Muscle layer of duodenum (tissue), 2 donors: ENCODE results near the gene CRELD2.
A peak's percentile ranks its signal among the peaks of the same experiment; 100 is the strongest.

Experiments
- H3K27ac ChIP-seq: one replicate; pipeline ENCODE4 v1.7.0; 2013; ENCODE audit warnings: mild to moderate bottlenecking, low read length
- H3K27me3 ChIP-seq: one replicate; pipeline ENCODE4 v1.7.0; 2013; ENCODE audit warnings: low read depth, mild to moderate bottlenecking, control low read depth, low read length
- H3K36me3 ChIP-seq, 2 donors: one replicate each; pipeline ENCODE4 v1.7.0; 2013; ENCODE audit warnings: low read length in 2 of 2, control low read depth in 1 of 2, mild to moderate bottlenecking in 1 of 2; ENCODE audit not compliant: insufficient read depth in 2 of 2, control insufficient read depth in 1 of 2
- H3K4me1 ChIP-seq, 2 donors: one replicate each; pipeline ENCODE4 v1.7.0; 2013; ENCODE audit warnings: low read length in 2 of 2, mild to moderate bottlenecking in 2 of 2, control low read depth in 1 of 2, moderate library complexity in 1 of 2; ENCODE audit not compliant: insufficient read depth in 2 of 2, control insufficient read depth in 1 of 2
- H3K4me3 ChIP-seq, 2 donors: one replicate each; pipeline ENCODE4 v1.7.0; 2013; ENCODE audit warnings: low read length in 2 of 2, low read depth in 1 of 2, mild to moderate bottlenecking in 1 of 2
- H3K9me3 ChIP-seq, 2 donors: one replicate each; pipeline ENCODE4 v1.7.0; 2013; ENCODE audit warnings: low read length in 2 of 2, control low read depth in 1 of 2, mild to moderate bottlenecking in 1 of 2; ENCODE audit not compliant: control insufficient read depth in 1 of 2
- donor health status: healthy.

Gene CRELD2

DNA sequence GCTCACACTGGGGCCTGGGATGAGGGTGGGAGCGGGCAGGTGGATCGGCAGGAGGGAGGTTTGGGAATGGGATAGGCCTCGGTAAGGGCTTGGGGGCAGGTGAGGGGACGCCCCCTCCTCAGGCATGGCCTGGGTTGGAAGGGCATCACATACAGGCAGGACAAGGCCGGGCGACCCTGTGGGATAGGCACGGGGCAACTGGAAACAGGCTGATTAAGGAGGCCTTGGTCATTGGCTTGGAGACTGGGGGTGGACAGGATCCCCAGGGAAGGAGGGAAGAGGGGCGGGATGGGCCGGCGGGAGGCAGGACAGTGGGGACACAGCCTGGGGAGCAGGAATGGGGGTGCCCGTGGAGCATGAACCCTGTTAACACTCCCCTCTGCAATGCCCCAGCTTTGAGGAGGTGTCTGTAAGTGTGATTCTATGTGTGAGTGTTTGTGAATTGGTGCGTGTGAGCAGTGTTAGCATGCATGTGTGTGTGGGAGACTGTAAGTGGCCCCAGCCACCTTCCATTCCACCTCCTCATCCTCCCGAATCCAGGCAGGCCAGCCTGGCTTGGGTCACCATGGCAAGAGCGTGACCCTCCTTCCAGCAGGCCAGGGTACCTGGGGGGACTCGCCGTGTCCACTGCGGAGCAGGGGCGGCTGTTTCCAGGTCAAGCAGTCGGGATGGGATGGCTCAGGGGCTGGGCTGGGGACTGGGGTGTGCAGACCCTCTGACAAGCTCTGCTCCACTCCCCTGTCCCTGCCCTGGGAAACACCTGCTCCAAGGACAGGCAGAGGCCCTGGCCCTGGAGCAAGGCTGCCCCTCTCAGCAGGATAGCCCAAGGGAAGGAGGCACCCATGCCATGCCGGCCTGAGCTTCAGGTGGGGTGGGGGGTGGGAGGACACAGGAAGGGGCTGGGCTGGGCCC, 38.7 kb downstream of the CRELD2 start:
- H3K4me3 ChIP-seq: no peak overlapping the region
- no peak overlapping the region for H3K27ac ChIP-seq
- H3K9me3 ChIP-seq: no peaks in the 10 kb centered on the region
- no peaks in the 10 kb centered on the region for H3K36me3 ChIP-seq
- no peaks in the 10 kb centered on the region for H3K27me3 ChIP-seq
- peaks cover 13 to 24% of the 10 kb centered on the region in 2 donors for H3K4me1 ChIP-seq

DNA sequence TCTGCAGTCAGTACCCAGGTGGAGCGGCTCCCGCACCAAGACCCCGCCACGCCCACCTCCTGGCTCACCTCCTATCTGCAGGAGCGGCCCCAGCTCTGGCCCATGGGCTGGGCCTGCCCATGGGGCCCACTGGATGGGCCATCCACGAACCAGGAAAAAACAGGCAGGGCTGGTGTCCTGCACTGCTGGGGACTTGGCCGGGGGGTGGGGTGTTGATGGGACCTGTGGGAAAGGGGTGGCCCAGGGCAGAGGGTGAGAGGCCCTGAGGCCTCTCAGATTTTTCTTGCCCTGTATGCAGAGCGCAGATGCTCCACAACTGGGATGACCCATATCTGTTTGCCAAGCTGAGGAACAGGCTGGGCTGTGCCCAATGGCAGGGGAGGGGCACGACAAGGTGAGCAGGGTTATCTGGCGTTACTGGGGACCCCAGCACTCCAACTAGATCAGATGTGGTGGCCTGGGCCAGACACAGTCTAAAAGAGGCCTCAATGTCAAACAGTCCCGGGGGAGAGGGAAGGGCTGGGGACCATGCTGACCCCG, 39.5 kb downstream of the CRELD2 start:
- Histone ChIP-seq H3K27me3 (no peaks in the 10 kb centered on the region), H3K36me3 (peaks cover 1 to 3% of the 10 kb centered on the region in 2 donors), H3K27ac (no peak overlapping the region), H3K9me3 (no peaks in the 10 kb centered on the region), H3K4me1 (peaks cover 9 to 19% of the 10 kb centered on the region in 2 donors), H3K4me3 (no peak overlapping the region)

DNA sequence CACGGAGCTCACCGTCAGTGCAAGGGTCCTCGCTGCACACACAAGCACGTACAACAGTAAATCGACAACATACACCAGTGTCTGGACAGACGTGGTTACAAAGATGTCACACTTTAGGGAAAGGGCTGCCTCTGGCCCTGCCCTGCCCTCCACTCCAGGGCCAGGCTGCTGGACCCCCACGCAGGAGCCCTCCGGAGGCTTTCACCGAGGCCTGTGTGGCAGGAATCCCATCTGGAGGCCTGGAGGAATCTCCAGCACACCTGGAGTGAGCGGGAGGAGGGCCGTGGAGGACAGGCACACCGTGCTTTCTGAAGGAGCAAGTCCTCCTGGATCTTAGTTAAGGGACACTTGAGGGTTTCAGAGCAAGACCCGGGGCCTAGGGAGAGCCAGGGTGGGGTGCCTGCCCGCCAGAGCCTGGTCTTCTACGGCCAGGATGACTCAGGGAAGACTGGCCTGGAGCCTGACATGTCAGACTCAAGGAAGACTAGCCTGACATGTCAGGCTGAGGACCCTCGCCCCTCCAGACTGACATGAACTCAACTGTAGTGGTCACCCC, 40.0 kb downstream of the CRELD2 start:
- Histone ChIP-seq H3K27me3 (no peaks in the 10 kb centered on the region), H3K4me3 (no peak overlapping the region), H3K27ac (no peak overlapping the region), H3K36me3 (peaks cover 7% of the 10 kb centered on the region in 2 donors), H3K9me3 (no peaks in the 10 kb centered on the region), H3K4me1 (peaks cover 9 to 21% of the 10 kb centered on the region in 2 donors)

DNA sequence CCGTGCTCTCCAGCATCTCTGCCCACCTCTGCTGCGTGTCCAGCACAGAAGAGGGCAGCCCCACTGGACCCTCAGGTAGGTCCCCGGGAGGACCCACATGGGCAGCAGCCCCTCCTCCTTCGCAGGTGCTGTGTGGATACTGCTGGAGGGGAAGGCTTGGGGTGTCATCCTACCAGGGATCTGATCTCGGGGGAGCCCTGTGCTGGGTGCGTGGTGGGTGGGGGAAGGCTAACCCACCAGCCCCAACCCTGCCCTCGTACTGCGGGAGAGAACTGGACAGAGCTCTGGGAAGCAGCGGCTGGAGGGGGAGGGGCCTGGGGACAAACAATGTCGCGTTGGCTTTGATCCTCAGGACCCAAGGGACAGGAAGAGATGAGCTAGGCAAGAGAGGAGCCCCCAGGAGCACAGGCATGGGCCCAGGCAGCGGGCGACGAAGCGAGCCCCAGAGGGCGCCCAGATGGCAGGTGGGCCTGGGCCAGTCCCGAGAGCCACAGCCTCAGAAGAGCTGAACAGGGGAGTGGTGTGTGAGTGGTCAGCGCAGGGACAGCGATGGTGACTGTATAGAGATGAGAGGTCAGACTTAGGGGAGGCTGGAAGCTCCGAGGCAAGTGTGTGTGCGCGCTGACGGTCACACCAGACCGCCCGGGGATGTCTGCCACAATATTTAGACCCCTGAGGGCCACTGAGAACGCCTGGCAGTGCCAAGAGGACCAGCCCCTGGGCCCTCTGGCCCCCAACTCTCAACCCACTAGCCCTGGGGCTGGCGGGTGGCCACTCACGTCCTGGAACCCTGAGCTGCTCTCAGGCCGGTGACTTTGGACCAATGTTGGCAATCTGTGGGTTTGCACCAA, 40.7 kb downstream of the CRELD2 start:
- peaks cover 15 to 28% of the 10 kb centered on the region in 2 donors for H3K4me1 ChIP-seq
- no peaks in the 10 kb centered on the region for H3K9me3 ChIP-seq
- H3K4me3 ChIP-seq: peak overlapping the region; percentile 53 to 63
- peaks cover 11 to 13% of the 10 kb centered on the region in 2 donors for H3K36me3 ChIP-seq
- H3K27me3 ChIP-seq: no peaks in the 10 kb centered on the region
- H3K27ac ChIP-seq: peak overlapping the region; percentile 63

DNA sequence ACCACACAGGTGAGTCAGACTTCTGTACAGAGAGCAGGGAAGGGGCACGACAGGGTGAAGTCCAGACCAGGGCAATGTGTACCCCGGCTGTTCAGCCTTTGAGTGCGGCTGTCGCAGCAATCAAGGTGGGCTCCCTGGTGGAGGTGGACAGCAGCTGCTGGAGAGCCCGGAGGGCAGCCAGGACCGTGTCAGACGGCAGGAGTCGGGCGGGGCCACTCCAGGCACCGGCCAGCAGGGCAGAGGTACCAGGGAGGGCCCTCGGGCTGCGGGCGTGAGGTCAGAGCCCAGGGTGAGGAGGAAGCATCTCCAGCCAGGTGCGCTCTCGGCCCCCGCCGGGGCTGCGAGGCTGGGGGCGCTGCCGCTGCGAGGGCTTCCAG, 41.3 kb downstream of the CRELD2 start:
- peak overlapping the region; percentile 63 for H3K27ac ChIP-seq
- peaks cover 11 to 19% of the 10 kb centered on the region in 2 donors for H3K36me3 ChIP-seq
- no peaks in the 10 kb centered on the region for H3K9me3 ChIP-seq
- H3K27me3 ChIP-seq: no peaks in the 10 kb centered on the region
- H3K4me3 ChIP-seq: peak overlapping the region; percentile 53 to 63
- peaks cover 16 to 26% of the 10 kb centered on the region in 2 donors for H3K4me1 ChIP-seq

DNA sequence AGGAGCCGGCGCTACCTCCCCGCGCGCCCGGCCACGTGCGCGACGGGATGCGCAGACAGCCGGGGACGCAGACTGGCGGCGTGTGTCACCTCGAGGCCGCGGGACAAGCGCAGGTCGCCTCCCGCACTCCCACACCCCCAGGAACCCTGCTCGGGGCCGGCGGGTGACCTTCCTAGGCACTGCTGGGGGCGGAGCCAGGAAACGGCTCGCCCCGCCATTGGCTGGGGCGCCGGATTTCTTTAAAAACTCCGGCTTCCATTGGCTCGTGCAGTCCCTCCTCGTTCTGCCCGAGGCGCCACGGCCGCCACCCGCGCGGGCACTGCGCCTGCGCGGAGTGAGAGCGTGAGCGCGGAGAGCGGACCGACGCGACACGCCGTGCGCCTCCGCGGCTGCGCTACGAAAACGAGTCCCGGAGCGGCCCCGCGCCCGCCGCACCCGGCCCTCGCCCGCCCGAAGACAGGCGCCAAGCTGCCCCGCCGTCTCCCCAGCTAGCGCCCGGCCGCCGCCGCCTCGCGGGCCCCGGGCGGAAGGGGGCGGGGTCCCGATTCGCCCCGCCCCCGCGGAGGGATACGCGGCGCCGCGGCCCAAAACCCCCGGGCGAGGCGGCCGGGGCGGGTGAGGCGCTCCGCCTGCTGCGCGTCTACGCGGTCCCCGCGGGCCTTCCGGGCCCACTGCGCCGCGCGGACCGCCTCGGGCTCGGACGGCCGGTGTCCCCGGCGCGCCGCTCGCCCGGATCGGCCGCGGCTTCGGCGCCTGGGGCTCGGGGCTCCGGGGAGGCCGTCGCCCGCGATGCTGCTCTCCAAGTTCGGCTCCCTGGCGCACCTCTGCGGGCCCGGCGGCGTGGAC, 41.9 kb downstream of the CRELD2 start, which contains the start of gene PIM3:
PIM3 (plus strand) TSS at position 614 of the 846 bp plus-strand sequence; CDS start at position 790, 176 bp downstream.
- H3K36me3 ChIP-seq: peaks cover 11 to 19% of the 10 kb centered on the region in 2 donors
- H3K27me3 ChIP-seq: no peaks in the 10 kb centered on the region
- H3K4me3 ChIP-seq: peak within 1 kb of the TSS; percentile 72 to 73
- H3K27ac ChIP-seq: peak within 1 kb of the TSS; percentile 63
- H3K9me3 ChIP-seq: no peaks in the 10 kb centered on the region
- H3K4me1 ChIP-seq: peaks cover 16 to 29% of the 10 kb centered on the region in 2 donors

DNA sequence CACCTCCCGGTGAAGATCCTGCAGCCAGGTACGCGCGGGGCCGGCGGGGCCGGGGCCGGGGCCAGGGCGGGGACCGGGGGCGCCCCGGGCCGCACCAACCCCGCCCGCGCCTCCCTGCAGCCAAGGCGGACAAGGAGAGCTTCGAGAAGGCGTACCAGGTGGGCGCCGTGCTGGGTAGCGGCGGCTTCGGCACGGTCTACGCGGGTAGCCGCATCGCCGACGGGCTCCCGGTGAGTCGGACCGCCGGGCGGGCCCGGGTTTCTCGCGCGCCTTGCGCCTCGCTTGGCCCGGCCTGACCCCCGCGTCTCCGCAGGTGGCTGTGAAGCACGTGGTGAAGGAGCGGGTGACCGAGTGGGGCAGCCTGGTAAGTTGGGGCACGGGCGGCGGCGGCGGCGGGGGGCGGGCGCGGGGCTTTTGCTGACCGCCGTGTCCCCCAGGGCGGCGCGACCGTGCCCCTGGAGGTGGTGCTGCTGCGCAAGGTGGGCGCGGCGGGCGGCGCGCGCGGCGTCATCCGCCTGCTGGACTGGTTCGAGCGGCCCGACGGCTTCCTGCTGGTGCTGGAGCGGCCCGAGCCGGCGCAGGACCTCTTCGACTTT, 42.7 kb downstream of the CRELD2 start:
- H3K27me3 ChIP-seq: no peaks in the 10 kb centered on the region
- peaks cover 11 to 19% of the 10 kb centered on the region in 2 donors for H3K36me3 ChIP-seq
- no peak overlapping the region for H3K27ac ChIP-seq
- no peaks in the 10 kb centered on the region for H3K9me3 ChIP-seq
- peak overlapping the region; percentile 72 to 73 for H3K4me3 ChIP-seq
- peaks cover 16 to 36% of the 10 kb centered on the region in 2 donors for H3K4me1 ChIP-seq

DNA sequence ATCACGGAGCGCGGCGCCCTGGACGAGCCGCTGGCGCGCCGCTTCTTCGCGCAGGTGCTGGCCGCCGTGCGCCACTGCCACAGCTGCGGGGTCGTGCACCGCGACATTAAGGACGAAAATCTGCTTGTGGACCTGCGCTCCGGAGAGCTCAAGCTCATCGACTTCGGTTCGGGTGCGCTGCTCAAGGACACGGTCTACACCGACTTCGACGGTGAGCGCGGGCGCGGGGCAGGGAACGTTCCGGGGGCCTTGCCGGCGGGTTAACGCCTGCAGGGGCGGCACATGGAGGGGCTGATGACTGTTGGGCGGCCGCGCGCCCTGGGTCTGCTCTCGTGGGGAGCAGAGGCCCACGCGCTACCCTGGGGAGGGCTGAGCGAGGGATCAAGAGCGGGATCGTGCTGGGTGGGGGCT, 43.2 kb downstream of the CRELD2 start:
- Histone ChIP-seq H3K4me1 (peaks cover 16 to 41% of the 10 kb centered on the region in 2 donors), H3K27ac (peak overlapping the region; percentile 45), H3K27me3 (no peaks in the 10 kb centered on the region), H3K36me3 (peaks cover 11 to 19% of the 10 kb centered on the region in 2 donors), H3K4me3 (peak overlapping the region; percentile 72 to 73), H3K9me3 (no peaks in the 10 kb centered on the region)

DNA sequence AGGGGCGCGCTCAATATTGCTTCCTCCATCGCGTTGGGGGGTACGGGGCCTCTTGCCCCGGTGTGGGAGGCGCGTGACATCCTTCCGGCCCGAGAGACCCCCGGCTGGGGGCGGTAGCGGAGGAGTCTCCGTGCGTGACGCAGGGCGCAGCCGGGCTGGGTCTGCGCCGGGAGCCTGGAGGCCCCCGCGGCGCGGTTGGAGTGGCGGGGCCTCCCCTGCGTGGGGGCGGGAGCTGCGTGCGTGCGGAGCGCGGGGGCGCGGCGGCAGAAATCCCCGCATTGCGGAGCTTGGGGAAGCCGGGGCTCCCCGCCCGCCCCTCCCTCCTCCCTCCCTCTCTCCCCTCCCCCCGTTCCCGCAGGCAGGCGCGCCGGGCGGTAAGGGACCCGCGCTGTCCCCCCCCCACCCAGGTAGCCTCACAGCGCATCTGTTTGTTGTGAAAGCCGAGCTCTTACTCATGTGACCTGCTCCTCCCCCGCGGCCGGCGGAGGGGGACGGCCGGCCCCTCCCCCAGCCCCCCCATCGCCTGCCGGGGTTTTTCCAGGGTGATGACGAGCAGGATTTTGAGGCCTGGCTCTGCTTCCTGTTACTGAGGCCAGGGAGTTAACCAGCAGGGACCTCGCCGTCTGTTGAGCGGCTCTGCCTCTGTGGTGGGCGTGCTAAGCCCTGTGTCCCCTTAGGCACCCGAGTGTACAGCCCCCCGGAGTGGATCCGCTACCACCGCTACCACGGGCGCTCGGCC, 43.7 kb downstream of the CRELD2 start:
- H3K4me3 ChIP-seq: peak overlapping the region; percentile 72 to 73
- peaks cover 11 to 19% of the 10 kb centered on the region in 2 donors for H3K36me3 ChIP-seq
- H3K4me1 ChIP-seq: peaks cover 20 to 47% of the 10 kb centered on the region in 2 donors
- no peaks in the 10 kb centered on the region for H3K27me3 ChIP-seq
- peak overlapping the region; percentile 77 for H3K27ac ChIP-seq
- H3K9me3 ChIP-seq: no peaks in the 10 kb centered on the region
